Ovary (tissue), 3 donors: Measurements from ENCODE around the gene EGF.

Experiments
- CTCF ChIP-seq, 3 donors: fragments of 450-650 bp in 2 of 3; fragments of 200-600 bp in 1 of 3; IDR thresholded peaks; one replicate each; pipeline versions ENCODE4 v1.5.1 to v1.8.0; 2016 to 2022; ENCODE audit warnings: antibody characterized with exemption in 3 of 3, mild to moderate bottlenecking in 1 of 3
- EP300 ChIP-seq: sonication (generic); formaldehyde crosslinking; IDR thresholded peaks from one replicate; pipeline ENCODE4 v1.6.1; 2017; ENCODE audit warnings: antibody characterized with exemption
- POLR2A ChIP-seq: fragments of 450-650 bp; IDR thresholded peaks from one replicate; pipeline ENCODE4 v1.6.1; 2017; ENCODE audit warnings: antibody characterized with exemption, mild to moderate bottlenecking, moderate library complexity
- donor health status: DM: no; HTN: no; CAD: no.

GRCh38 chr4:109976189-109976588 is 63.5 kb downstream of the EGF start:
- no peak for TF ChIP-seq POLR2A
- no peak for TF ChIP-seq EP300
- TF ChIP-seq CTCF (IDR thresholded peaks at IDR 0.05), result no peak
